Calu3 (cell line): Measurements from ENCODE around the gene SCN1A. TPM values are rescaled to one million over a fixed set of nuclear protein-coding genes. Genes with fewer than 3 reads are reported as not detected.

Source experiments
- BruUV-seq: library from RNA; stranded (reverse); fragments of 400-500 nt; replicated peaks from 2 replicates; lab custom pipeline; 2021; lab: Mats Ljungman, UMichigan
- CTCF ChIA-PET: fragments of 300-600 bp; sonication (Branson Sonifier 250); formaldehyde crosslinking; loops from one replicate; lab custom pipeline; 2022; ENCODE audit warnings: antibody characterized with exemption; lab: Charles Lee
- DNase-seq: peaks from one replicate; pipeline ENCODE4 v3.0.0; 2022
- H3K27ac Mint-ChIP-seq: one replicate; pipeline ENCODE4 v1.8.0; 2022; ENCODE audit warnings: mixed read lengths; ENCODE audit not compliant: unreplicated experiment
- H3K27me3 Mint-ChIP-seq: one replicate; pipeline ENCODE4 v1.8.0; 2022; ENCODE audit warnings: mixed read lengths; ENCODE audit not compliant: unreplicated experiment
- H3K36me3 Mint-ChIP-seq: one replicate; pipeline ENCODE4 v1.8.0; 2022; ENCODE audit warnings: mild to moderate bottlenecking, moderate library complexity, mixed read lengths; ENCODE audit not compliant: insufficient read depth, unreplicated experiment
- H3K4me1 Mint-ChIP-seq: one replicate; pipeline ENCODE4 v1.8.0; 2022; ENCODE audit warnings: mild to moderate bottlenecking, low read depth, mixed read lengths; ENCODE audit not compliant: unreplicated experiment
- H3K4me3 Mint-ChIP-seq: one replicate; pipeline ENCODE4 v1.8.0; 2022; ENCODE audit warnings: mild to moderate bottlenecking, low read depth, moderate library complexity, mixed read lengths; ENCODE audit not compliant: unreplicated experiment
- H3K9me3 Mint-ChIP-seq: one replicate; pipeline ENCODE4 v1.8.0; 2022; ENCODE audit warnings: low read depth, mixed read lengths; ENCODE audit not compliant: unreplicated experiment
- intact Hi-C: fragments of 100-400 bp; cut with micrococcal nuclease; formaldehyde crosslinking; loops from one replicate; pipeline ENCODE4 v1.10.0; 2022; ENCODE audit not compliant: unreplicated experiment
- total RNA-seq: library from RNA; stranded (reverse); gene quantifications from 2 replicates; pipeline ENCODE4 v1.2.3, GENCODE V29; 2022
- TF ChIP-seq, protein P1 (sequence below): fragments of 200-600 bp; IDR thresholded peaks from one replicate; pipeline ENCODE4 v1.8.0; 2022; ENCODE audit warnings: antibody characterized with exemption; ENCODE audit not compliant: unreplicated experiment

SCN1A gene
- total RNA-seq, 1 experiment from 2014 or later, result not detected

DNA sequence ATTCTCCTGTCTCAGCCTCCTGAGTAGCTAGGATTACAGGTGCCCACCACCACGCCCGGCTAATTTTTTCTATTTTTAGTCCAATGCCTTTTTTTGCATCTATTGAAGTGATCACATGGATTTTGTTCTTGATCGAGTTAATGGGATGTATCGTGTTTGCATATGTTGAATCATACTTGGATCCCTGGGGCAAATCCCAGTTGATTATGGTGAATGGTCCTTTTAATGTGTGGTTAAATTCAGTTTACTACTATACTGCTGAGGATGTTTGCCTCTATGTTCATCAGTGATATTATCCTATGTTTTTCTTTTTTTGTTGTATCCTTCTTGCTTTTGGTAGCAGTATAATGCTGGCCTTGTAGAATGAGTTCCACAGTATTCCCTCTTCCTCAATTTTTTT lies 166.0 kb downstream of the SCN1A start:
- H3K36me3 Mint-ChIP-seq, result no peaks in the 10 kb centered on the region
- no TSS peak for BruUV-seq
- no peaks in the 10 kb centered on the region for H3K27me3 Mint-ChIP-seq
- intact Hi-C loops, result loop anchor here (5.0 kb wide), 1 partner anchor 210 kb away; no protein-coding TSS in a partner anchor
- no peak overlapping the region for H3K27ac Mint-ChIP-seq
- H3K9me3 Mint-ChIP-seq, result peaks cover 2% of the 10 kb centered on the region
- DNase-seq, result no peak
- no peak overlapping the region for H3K4me3 Mint-ChIP-seq
- CTCF ChIA-PET, result no interaction called here
- TF ChIP-seq, protein P1, sequence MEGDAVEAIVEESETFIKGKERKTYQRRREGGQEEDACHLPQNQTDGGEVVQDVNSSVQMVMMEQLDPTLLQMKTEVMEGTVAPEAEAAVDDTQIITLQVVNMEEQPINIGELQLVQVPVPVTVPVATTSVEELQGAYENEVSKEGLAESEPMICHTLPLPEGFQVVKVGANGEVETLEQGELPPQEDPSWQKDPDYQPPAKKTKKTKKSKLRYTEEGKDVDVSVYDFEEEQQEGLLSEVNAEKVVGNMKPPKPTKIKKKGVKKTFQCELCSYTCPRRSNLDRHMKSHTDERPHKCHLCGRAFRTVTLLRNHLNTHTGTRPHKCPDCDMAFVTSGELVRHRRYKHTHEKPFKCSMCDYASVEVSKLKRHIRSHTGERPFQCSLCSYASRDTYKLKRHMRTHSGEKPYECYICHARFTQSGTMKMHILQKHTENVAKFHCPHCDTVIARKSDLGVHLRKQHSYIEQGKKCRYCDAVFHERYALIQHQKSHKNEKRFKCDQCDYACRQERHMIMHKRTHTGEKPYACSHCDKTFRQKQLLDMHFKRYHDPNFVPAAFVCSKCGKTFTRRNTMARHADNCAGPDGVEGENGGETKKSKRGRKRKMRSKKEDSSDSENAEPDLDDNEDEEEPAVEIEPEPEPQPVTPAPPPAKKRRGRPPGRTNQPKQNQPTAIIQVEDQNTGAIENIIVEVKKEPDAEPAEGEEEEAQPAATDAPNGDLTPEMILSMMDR, result no peak
- no peaks in the 10 kb centered on the region for H3K4me1 Mint-ChIP-seq

DNA sequence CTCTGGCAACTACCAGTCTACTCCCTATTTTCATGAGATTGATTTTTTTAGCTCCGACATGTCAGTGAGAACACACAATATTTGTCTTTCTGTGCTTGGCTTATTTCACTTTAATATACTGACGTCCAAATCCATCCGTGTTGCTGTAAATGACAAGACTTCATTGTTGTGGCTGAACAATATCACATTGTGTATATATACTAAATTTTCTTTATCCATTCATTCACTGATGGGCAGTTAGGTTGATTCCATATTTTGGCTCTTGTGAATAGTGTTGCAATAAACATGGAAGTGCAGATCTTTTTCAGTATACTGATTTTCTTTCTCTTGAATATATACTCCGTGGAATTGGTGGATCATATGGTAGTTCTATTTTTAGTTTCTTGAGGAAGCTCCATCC lies 168.4 kb downstream of the SCN1A start:
- DNase-seq, result no peak
- no peak overlapping the region for H3K4me3 Mint-ChIP-seq
- TF ChIP-seq, protein P1, result no peak
- H3K27ac Mint-ChIP-seq, result no peak overlapping the region
- no peaks in the 10 kb centered on the region for H3K27me3 Mint-ChIP-seq
- intact Hi-C loops, result no loop called here
- BruUV-seq, result no TSS peak
- CTCF ChIA-PET, result no interaction called here
- peaks cover 2% of the 10 kb centered on the region for H3K9me3 Mint-ChIP-seq
- H3K36me3 Mint-ChIP-seq, result no peaks in the 10 kb centered on the region
- H3K4me1 Mint-ChIP-seq, result no peaks in the 10 kb centered on the region

DNA sequence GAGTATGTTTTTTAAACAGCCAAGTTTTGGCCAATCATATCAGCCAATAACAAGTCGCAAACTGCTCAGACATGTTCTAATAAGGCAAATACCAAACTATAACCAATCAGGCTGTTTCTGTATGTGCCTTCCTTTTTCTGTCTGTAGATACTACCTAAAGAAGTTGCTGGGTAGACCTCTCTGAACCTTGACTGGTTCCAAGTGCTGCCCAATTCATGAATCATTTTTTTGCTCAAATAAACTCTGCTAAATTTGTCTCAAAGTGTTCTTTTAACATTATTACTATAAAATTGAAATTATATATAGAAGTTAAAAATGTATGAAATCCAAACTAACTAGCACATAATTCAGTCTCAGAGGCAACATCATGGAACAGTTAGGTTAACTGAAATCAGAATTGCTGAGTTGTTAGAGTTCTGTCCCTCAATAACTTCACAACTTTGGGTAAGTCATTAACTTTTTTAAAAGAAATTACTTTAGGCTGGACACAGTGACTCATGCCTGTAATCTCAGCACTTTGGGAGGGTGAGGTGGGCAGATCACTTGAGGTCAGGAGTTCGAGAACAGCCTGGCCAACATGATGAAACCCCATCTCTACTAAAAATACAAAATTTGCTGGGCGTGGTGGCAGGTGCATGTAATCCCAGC lies 169.4 kb downstream of the SCN1A start:
- Mint-ChIP-seq H3K36me3 (no peaks in the 10 kb centered on the region), H3K27me3 (no peaks in the 10 kb centered on the region), H3K27ac (no peak overlapping the region), H3K4me3 (no peak overlapping the region), H3K9me3 (peaks cover 2% of the 10 kb centered on the region), H3K4me1 (no peaks in the 10 kb centered on the region)
- intact Hi-C loops, result no loop called here
- TF ChIP-seq, protein P1, result no peak
- DNase-seq, result no peak
- no TSS peak for BruUV-seq
- CTCF ChIA-PET, result no interaction called here

DNA sequence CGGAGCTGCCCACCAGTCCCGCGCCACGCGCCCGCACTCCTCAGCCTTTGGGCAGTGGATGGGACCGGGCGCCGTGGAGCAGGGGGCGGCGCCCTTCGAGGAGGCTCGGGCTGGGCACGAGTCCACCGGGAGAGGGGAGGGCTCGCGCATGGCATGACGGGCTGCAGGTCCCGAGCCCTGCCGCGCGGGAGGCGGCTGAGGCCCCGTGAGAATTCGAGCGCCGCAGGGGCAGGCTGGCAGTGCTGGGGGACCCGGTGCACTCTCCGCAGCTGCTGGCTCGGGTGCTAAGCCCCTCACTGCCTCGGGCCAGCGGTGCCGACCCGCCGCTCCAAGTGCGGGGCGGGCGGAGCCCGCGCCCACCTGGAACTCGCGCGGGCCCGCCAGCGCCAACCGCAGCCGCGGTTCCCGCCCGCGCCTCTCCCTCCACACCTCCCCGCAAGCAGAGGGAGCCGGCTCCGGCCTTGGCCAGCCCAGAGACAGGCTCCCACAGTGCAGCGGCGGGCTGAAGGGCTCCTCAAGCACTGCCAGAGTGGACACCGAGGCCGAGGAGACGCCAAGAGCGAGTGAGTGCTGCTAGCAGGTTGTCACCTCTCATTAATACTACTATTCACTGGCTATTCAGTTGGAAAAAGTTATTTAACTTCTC lies 170.7 kb downstream of the SCN1A start:
- no peaks in the 10 kb centered on the region for H3K4me1 Mint-ChIP-seq
- BruUV-seq, result no TSS peak
- intact Hi-C loops, result no loop called here
- no peaks in the 10 kb centered on the region for H3K36me3 Mint-ChIP-seq
- no peaks in the 10 kb centered on the region for H3K27me3 Mint-ChIP-seq
- TF ChIP-seq, protein P1, result no peak
- no peaks in the 10 kb centered on the region for H3K9me3 Mint-ChIP-seq
- H3K27ac Mint-ChIP-seq, result no peak overlapping the region
- CTCF ChIA-PET, result interaction anchor here (1.0 kb wide), 1 partner anchor 170 kb away, joined by 5 read pairs; the partner anchor contains the start of gene SCN1A
- no peak for DNase-seq
- no peak overlapping the region for H3K4me3 Mint-ChIP-seq
